RWPE2 (cell line): ENCODE results near the gene CACNA2D3.
"Not testable (repeated sequence)": the region's sequence is repeated elsewhere in the genome, so short reads cannot be mapped to it uniquely, and the experiment has no call there.

Experiments used
- ATAC-seq: fragments of 200-7000 bp; cut with Tn5 transposase; 3 replicates; pipeline ENCODE4 v1.9.1; 2021; ENCODE audit warnings: low read depth
- DNase-seq: peaks from one replicate; pipeline ENCODE4 v3.0.0-alpha.2; 2020; ENCODE audit warnings: low spot score
- H3K27ac ChIP-seq: fragments of 450-650 bp; 2 replicates; pipeline ENCODE4 v1.5.1; 2017; ENCODE audit warnings: mild to moderate bottlenecking; ENCODE audit not compliant: poor library complexity, severe bottlenecking
- H3K27me3 ChIP-seq: fragments of 250-450 bp; sonication (Bioruptor Pico); 2 replicates; pipeline ENCODE4 v1.5.1; 2021; ENCODE audit warnings: mild to moderate bottlenecking, moderate library complexity; ENCODE audit not compliant: insufficient read depth, poor library complexity, severe bottlenecking
- H3K36me3 ChIP-seq: fragments of 250-450 bp; sonication (Bioruptor Pico); 2 replicates; pipeline ENCODE4 v1.5.1; 2020; ENCODE audit warnings: low read depth, mild to moderate bottlenecking, moderate library complexity
- H3K4me1 ChIP-seq: fragments of 250-450 bp; sonication (Bioruptor Pico); 2 replicates; pipeline ENCODE4 v1.5.1; 2021; ENCODE audit warnings: mild to moderate bottlenecking, moderate library complexity; ENCODE audit not compliant: insufficient read depth, poor library complexity, severe bottlenecking
- H3K4me3 ChIP-seq: fragments of 250-450 bp; sonication (Bioruptor Pico); 2 replicates; pipeline ENCODE4 v1.5.1; 2021; ENCODE audit warnings: mild to moderate bottlenecking, moderate library complexity; ENCODE audit not compliant: severe bottlenecking
- H3K9me3 ChIP-seq: fragments of 250-450 bp; sonication (Bioruptor Pico); 2 replicates; pipeline ENCODE4 v1.5.1; 2021; ENCODE audit warnings: mild to moderate bottlenecking, moderate library complexity; ENCODE audit not compliant: severe bottlenecking
- TF ChIP-seq, protein P1 (sequence below): fragments of 450-650 bp; IDR thresholded peaks from one replicate; pipeline ENCODE4 v1.5.1; 2017; ENCODE audit warnings: mild to moderate bottlenecking, moderate library complexity; ENCODE audit not compliant: poor library complexity, severe bottlenecking

The CACNA2D3 gene

DNA sequence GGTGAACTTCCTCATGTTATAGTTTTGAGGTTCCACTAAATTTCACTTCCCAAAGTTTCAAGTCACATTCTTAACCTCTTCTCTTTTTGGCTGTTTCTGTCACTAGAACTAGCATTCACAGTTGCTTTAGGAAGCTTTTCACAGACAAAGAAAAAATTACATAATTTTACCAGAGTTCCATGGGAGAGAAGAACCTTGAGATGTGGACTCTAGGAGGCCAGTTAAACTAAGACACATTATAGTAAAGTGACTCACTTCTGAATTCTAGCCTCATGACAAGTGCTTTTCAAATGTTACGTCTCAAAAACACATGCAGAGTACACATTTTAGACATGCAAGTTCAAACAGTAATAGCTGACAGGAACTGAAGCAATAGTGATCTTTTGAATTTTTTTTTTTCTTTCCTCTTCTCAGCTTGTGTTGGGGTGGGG lies 845.4 kb downstream of the CACNA2D3 start:
- Histone ChIP-seq H3K27ac (no peak overlapping the region), H3K27me3 (no peaks in the 10 kb centered on the region), H3K36me3 (no peaks in the 10 kb centered on the region), H3K9me3 (no peaks in the 10 kb centered on the region), H3K4me3 (no peak overlapping the region), H3K4me1 (no peaks in the 10 kb centered on the region)
- peak; percentile 50; the same call in 1 of the 3 replicates for ATAC-seq
- TF ChIP-seq, protein P1, sequence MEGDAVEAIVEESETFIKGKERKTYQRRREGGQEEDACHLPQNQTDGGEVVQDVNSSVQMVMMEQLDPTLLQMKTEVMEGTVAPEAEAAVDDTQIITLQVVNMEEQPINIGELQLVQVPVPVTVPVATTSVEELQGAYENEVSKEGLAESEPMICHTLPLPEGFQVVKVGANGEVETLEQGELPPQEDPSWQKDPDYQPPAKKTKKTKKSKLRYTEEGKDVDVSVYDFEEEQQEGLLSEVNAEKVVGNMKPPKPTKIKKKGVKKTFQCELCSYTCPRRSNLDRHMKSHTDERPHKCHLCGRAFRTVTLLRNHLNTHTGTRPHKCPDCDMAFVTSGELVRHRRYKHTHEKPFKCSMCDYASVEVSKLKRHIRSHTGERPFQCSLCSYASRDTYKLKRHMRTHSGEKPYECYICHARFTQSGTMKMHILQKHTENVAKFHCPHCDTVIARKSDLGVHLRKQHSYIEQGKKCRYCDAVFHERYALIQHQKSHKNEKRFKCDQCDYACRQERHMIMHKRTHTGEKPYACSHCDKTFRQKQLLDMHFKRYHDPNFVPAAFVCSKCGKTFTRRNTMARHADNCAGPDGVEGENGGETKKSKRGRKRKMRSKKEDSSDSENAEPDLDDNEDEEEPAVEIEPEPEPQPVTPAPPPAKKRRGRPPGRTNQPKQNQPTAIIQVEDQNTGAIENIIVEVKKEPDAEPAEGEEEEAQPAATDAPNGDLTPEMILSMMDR = no peak
- no peak for DNase-seq

DNA sequence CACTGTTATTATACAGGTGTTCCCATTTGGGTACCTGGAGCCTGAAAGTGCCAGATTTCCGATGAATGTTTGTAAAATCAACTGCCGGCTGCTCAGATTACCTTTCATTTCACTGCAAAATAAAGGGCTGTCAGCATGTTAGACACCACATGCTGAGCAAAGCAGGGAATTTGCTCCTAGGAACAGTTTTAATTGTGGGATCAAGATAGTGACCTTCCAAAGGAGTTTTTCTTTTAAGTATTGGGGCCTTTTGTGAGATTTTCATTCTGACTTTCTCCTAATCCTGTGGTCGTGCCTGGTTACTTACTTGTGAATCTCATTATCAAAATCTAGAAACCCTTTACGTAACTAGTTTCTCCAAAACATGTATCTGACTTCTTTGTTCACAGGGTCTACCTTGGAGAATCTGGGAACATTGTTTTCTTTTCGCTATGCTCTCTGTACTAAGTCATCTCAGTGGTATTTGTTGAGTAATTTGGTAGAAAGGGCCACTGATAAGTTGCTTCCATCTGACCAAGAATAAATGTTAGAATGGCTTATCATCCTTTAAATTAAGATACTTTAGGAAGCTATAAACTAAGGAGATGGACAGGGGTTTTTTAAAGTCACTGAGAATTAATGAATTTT lies 846.3 kb downstream of the CACNA2D3 start:
- Histone ChIP-seq H3K4me3 (no peak overlapping the region), H3K9me3 (no peaks in the 10 kb centered on the region), H3K27me3 (no peaks in the 10 kb centered on the region), H3K36me3 (no peaks in the 10 kb centered on the region), H3K4me1 (no peaks in the 10 kb centered on the region), H3K27ac (no peak overlapping the region)
- TF ChIP-seq, protein P1 = no peak
- no peak for DNase-seq
- ATAC-seq = no peak

DNA sequence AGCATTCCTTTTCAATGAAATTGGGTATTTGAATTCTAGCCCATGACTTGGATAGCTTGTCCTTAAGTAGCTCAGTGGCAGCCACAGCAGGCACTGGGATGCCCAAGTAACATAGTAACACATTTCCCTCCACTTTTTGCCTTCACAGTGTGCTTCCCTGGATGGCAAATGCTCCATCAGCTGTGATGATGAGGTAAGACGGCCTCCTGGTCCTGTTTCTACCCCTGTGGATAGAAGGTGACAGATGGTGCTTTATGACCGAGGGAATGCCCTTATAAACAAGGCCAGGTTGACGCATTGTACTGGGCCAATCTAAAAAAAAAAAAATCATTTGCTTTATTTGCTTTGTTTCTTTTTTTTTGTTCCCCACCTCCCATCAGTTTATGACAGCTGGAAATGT lies 847.3 kb downstream of the CACNA2D3 start:
- Histone ChIP-seq H3K27me3 (no peaks in the 10 kb centered on the region), H3K27ac (no peak overlapping the region), H3K4me1 (no peaks in the 10 kb centered on the region), H3K4me3 (no peak overlapping the region), H3K36me3 (no peaks in the 10 kb centered on the region), H3K9me3 (no peaks in the 10 kb centered on the region)
- DNase-seq (no peak), ATAC-seq (no peak)
- TF ChIP-seq, protein P1 = no peak

DNA sequence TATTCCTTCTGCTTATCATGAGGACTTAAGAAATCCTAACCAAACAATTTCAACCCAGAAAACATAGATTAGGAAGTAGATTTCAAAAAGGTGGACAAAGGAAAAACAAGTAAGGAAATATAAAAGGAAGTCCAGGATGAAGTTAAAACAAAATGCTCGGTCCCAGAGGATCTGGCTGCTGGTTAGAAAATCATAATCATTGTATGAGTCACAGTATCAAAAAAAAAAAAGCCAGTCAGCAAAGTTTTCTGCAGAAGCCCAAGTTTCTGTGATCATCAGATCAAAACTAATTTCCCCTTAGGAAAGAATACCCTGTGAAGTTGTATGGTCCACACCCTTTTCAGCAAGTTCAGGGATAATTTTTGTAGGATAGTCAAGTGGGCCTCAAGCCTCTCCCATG lies 848.5 kb downstream of the CACNA2D3 start:
- no peaks in the 10 kb centered on the region for H3K4me1 ChIP-seq
- H3K27me3 ChIP-seq = no peaks in the 10 kb centered on the region
- DNase-seq (no peak), ATAC-seq (no peak)
- TF ChIP-seq, protein P1 = no peak
- H3K4me3 ChIP-seq = no peak overlapping the region
- no peak overlapping the region for H3K27ac ChIP-seq
- no peaks in the 10 kb centered on the region for H3K9me3 ChIP-seq
- H3K36me3 ChIP-seq = no peaks in the 10 kb centered on the region

DNA sequence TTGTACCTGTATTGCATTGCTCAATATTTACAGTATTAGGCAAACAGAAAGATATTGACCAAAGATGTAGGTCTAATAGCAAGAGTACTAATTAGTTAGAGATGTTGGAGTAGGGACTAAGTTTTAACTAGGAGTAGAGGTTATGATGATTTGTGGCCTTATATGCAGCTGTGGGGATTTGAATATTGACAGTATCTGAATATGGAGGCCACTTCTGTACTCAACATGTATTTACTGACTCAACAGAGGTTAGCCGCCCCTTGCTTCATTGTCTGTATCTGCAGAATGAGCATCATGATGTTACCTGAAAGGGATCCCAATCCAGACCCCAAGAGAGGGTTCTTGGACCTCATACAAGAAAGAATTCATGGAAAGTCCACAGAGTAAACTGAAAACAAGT lies 855.1 kb downstream of the CACNA2D3 start:
- H3K36me3 ChIP-seq = no peaks in the 10 kb centered on the region
- no peak for ATAC-seq
- no peaks in the 10 kb centered on the region for H3K27me3 ChIP-seq
- H3K27ac ChIP-seq = no peak overlapping the region
- H3K9me3 ChIP-seq = no peaks in the 10 kb centered on the region
- no peak for DNase-seq
- no peak overlapping the region for H3K4me3 ChIP-seq
- TF ChIP-seq, protein P1 = no peak
- no peaks in the 10 kb centered on the region for H3K4me1 ChIP-seq

DNA sequence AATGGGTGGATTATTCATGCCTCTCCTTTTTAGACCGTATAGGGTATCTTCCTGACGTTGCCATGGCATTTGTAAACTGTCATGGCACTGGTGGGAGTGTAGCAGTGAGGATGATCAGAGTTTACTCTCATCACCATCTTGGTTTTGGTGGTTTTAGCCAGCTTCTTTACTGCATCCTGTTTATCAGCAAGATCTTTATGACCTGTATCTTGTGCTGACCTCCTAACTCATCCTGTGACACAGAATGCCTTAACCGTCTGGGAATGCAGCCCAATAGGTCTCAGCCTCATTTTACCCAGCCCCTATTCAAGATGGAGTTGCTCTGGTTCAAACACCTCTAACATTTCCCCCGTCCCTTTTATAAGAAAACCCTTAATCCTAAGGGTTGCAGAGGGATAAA lies 855.6 kb downstream of the CACNA2D3 start:
- not testable (repeated sequence) for H3K4me3 ChIP-seq, H3K27me3 ChIP-seq, H3K9me3 ChIP-seq, DNase-seq, H3K4me1 ChIP-seq, H3K27ac ChIP-seq, H3K36me3 ChIP-seq, ATAC-seq
